Osteoblast (primary cell): Measurements from ENCODE around the gene NUP62. TPM values are rescaled to one million over a fixed set of nuclear protein-coding genes. Genes with fewer than 3 reads are reported as not detected.

Experiments
- DNase-seq: peaks from one replicate; pipeline ENCODE4 v3.0.0; 2011; ENCODE audit warnings: low spot score, mixed read lengths; ENCODE audit not compliant: insufficient read length; ENCODE audit errors: missing footprints
- H2AFZ ChIP-seq: 2 replicates; pipeline ENCODE4 v1.6.0; 2011; ENCODE audit warnings: mild to moderate bottlenecking, low read length
- H3K27ac ChIP-seq: 2 replicates; pipeline ENCODE4 v1.5.1; 2011; ENCODE audit warnings: mild to moderate bottlenecking, low read depth, low read length, moderate library complexity
- H3K27me3 ChIP-seq: 2 replicates; pipeline ENCODE4 v1.6.0; 2012; ENCODE audit warnings: mild to moderate bottlenecking, control low read depth, inconsistent platforms, low read length, moderate library complexity; ENCODE audit not compliant: insufficient read depth
- H3K36me3 ChIP-seq: 2 replicates; pipeline ENCODE4 v1.5.1; 2011; ENCODE audit warnings: mild to moderate bottlenecking, low read length, control low read depth, moderate library complexity; ENCODE audit not compliant: insufficient read depth
- H3K4me1 ChIP-seq: 2 replicates; pipeline ENCODE4 v1.5.1; 2011; ENCODE audit warnings: mild to moderate bottlenecking, low read length, control low read depth, moderate library complexity; ENCODE audit not compliant: insufficient read depth
- H3K4me2 ChIP-seq: 2 replicates; pipeline ENCODE4 v1.6.0; 2011; ENCODE audit warnings: mild to moderate bottlenecking, low read length; ENCODE audit not compliant: insufficient read depth
- H3K4me3 ChIP-seq: fragments of 200-600 bp; sonication (generic); 3 replicates; pipeline ENCODE4 v1.5.1; 2012; ENCODE audit warnings: mild to moderate bottlenecking, low read length, inconsistent platforms; ENCODE audit not compliant: insufficient read depth
- H3K79me2 ChIP-seq: 2 replicates; pipeline ENCODE4 v1.6.0; 2012; ENCODE audit warnings: mild to moderate bottlenecking, low read length, control low read depth, inconsistent platforms; ENCODE audit not compliant: insufficient read depth
- H3K9me3 ChIP-seq: 2 replicates; pipeline ENCODE4 v1.5.1; 2011; ENCODE audit warnings: low read depth, low read length, control low read depth
- H4K20me1 ChIP-seq: 2 replicates; pipeline ENCODE4 v1.6.0; 2012; ENCODE audit warnings: mild to moderate bottlenecking, low read length, control low read depth; ENCODE audit not compliant: insufficient read depth
- total RNA-seq: library from RNA; depleted of rRNA; stranded (reverse); fragments of >200 nt; gene quantifications from 2 replicates; pipeline ENCODE4 v1.2.3, GENCODE V29; 2012
- TF ChIP-seq, protein P1 (sequence below): IDR thresholded peaks from 2 replicates; pipeline ENCODE4 v1.5.1; 2011; ENCODE audit warnings: mild to moderate bottlenecking, low read depth, low read length, moderate library complexity; ENCODE audit errors: extremely low read depth

Gene NUP62
- total RNA-seq, 1 donor = 22.8 TPM

DNA sequence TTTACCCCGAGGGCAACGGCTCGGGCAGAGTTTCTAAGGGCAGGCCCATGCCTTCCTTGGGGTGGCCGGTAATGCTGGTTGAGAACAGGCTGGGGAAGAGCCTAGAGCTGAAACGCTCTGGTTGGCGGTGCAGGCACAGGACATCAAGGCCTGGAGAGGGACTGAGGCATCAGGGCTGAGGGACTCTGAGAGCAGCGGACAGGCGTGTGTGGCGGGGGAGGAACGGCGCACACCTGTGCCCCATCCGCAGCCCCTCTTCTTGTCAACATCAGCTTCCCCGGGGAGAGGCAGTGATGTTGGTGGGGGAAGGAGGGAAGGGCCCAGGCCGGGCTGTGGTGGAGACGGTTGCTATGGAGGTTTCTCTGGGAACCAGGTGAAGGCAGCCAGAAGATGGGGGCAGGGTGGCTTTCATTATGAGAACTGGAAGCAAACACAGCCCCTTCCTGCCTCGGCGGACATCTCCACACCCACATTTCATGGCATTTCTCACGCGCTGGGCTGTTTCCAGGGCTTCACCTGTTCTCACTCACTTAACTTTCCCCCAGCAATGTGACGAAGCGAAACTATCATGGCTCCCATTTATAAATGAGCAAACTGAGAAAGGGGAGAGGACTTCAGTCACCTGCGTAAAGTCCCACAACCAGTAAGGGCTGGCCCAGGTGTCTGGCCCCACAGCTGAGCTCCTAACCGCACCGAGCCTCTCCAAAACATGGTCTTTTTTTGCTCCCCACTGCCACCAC, 8.5 kb downstream of the NUP62 start:
- no peak overlapping the region for H2AFZ ChIP-seq
- H3K9me3 ChIP-seq = no peaks in the 10 kb centered on the region
- H3K4me2 ChIP-seq = no peak overlapping the region
- no peak for DNase-seq
- no peak overlapping the region for H3K27ac ChIP-seq
- peaks cover 10% of the 10 kb centered on the region for H3K4me1 ChIP-seq
- H3K4me3 ChIP-seq = no peak overlapping the region
- H4K20me1 ChIP-seq = peaks cover 63% of the 10 kb centered on the region
- peaks cover 90% of the 10 kb centered on the region for H3K79me2 ChIP-seq
- no peaks in the 10 kb centered on the region for H3K27me3 ChIP-seq
- peaks cover 42% of the 10 kb centered on the region for H3K36me3 ChIP-seq
- TF ChIP-seq, protein P1, sequence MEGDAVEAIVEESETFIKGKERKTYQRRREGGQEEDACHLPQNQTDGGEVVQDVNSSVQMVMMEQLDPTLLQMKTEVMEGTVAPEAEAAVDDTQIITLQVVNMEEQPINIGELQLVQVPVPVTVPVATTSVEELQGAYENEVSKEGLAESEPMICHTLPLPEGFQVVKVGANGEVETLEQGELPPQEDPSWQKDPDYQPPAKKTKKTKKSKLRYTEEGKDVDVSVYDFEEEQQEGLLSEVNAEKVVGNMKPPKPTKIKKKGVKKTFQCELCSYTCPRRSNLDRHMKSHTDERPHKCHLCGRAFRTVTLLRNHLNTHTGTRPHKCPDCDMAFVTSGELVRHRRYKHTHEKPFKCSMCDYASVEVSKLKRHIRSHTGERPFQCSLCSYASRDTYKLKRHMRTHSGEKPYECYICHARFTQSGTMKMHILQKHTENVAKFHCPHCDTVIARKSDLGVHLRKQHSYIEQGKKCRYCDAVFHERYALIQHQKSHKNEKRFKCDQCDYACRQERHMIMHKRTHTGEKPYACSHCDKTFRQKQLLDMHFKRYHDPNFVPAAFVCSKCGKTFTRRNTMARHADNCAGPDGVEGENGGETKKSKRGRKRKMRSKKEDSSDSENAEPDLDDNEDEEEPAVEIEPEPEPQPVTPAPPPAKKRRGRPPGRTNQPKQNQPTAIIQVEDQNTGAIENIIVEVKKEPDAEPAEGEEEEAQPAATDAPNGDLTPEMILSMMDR = no peak

DNA sequence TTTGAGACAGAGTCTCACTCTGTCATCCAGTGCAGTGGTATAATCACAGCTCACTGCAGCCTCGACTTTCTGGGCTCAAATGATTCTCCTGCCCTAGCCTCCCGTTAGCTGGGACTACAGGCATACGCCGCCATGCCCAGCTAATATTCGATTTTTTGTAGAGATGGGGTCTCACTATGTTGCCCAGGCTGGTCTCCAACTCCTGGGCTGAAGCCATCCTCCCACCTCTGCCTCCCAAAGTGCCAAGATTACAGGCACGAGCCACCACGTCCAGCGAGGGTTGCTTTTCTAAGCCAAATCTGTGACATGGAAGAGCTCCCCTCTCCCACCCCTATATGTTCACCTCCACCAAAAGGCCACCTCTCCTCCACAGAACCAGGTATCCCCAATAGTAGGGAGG, 11.2 kb downstream of the NUP62 start:
- H2AFZ ChIP-seq = no peak overlapping the region
- no peaks in the 10 kb centered on the region for H3K9me3 ChIP-seq
- peaks cover 10% of the 10 kb centered on the region for H3K4me1 ChIP-seq
- peaks cover 47% of the 10 kb centered on the region for H3K36me3 ChIP-seq
- no peak overlapping the region for H3K27ac ChIP-seq
- H4K20me1 ChIP-seq = peaks cover 58% of the 10 kb centered on the region
- H3K4me2 ChIP-seq = no peak overlapping the region
- DNase-seq = no peak
- TF ChIP-seq, protein P1 = no peak
- H3K4me3 ChIP-seq = no peak overlapping the region
- H3K79me2 ChIP-seq = peaks cover 86% of the 10 kb centered on the region
- no peaks in the 10 kb centered on the region for H3K27me3 ChIP-seq

DNA sequence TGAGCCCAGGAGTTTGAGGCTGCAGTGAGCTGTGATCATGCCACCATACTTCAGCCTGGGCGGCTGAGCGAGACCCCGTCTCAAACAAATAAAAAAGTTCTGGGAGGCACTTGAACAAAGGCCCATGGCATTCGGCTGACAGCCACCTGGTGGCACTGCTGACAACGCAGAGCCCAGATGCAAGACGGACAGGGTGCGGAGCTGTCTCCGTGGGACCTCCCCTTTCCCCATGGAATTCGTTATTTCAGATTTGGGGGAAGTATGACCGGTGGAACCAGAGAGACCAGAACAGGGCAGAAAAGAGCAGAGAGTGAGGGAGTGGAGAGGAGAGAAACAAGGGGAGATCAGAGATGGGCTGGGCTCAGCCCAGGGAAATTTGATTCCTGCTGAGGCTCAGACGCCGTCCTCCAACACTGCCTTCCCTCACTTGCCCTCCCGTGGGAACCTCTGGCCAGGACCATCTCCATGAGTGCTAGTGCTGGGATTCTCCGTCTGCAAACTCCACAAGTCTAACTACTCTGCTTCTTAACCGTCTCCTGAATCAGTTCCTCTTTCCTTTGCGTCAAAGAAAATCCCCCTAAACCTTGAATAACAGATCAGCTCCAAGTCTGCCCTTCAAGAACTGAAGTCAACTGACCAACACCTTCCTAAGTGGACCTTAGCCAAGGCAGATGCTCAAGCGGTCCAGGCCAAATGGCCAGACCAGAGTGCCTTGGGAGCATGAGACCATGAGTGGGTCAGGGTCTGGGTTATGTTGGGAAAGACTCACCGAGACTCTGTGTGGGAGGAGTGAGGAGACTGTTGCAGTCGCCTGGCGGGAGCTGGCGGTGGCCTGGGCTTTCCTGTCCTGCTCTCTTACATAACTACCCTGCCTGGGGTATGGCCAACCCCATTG, 12.2 kb downstream of the NUP62 start:
- no peaks in the 10 kb centered on the region for H3K27me3 ChIP-seq
- H3K79me2 ChIP-seq = peaks cover 79% of the 10 kb centered on the region
- H3K4me1 ChIP-seq = peaks cover 4% of the 10 kb centered on the region
- no peak overlapping the region for H2AFZ ChIP-seq
- TF ChIP-seq, protein P1 = peak; percentile 22
- H3K9me3 ChIP-seq = no peaks in the 10 kb centered on the region
- no peak overlapping the region for H3K27ac ChIP-seq
- DNase-seq = no peak
- H4K20me1 ChIP-seq = peaks cover 48% of the 10 kb centered on the region
- peaks cover 52% of the 10 kb centered on the region for H3K36me3 ChIP-seq
- H3K4me3 ChIP-seq = no peak overlapping the region
- no peak overlapping the region for H3K4me2 ChIP-seq

DNA sequence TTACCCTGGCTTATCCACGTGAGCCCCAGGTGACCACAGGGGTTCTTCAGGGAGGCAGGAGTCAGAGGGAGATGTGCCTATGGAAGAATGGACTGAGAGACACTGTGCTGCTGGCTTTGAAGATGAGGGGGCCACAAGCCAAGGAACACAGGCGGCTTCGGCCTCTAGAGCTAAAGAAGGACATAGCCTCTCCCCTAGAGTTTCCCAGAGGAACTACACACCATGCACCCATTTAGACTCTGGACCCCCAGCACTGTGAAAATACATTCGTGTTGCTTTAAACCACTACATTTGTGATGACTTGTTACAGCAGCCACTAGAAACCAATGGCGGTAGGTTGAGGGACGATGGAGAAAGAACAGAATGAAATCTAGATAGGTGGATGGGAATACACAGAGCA, 14.0 kb downstream of the NUP62 start:
- no peak for DNase-seq
- no peak overlapping the region for H2AFZ ChIP-seq
- no peak overlapping the region for H3K4me3 ChIP-seq
- H4K20me1 ChIP-seq = peaks cover 32% of the 10 kb centered on the region
- peaks cover 3% of the 10 kb centered on the region for H3K4me1 ChIP-seq
- peaks cover 50% of the 10 kb centered on the region for H3K36me3 ChIP-seq
- no peaks in the 10 kb centered on the region for H3K27me3 ChIP-seq
- no peaks in the 10 kb centered on the region for H3K9me3 ChIP-seq
- no peak overlapping the region for H3K4me2 ChIP-seq
- TF ChIP-seq, protein P1 = no peak
- no peak overlapping the region for H3K27ac ChIP-seq
- H3K79me2 ChIP-seq = peaks cover 62% of the 10 kb centered on the region
